ENCODE measurements around the gene DCLK3. TPM values are rescaled to one million over a fixed set of nuclear protein-coding genes. Genes with fewer than 3 reads are reported as not detected.

The DCLK3 gene
- total and polyA plus RNA-seq, 2 of the 8 experiments (the other 6 are each of a cell fraction or from before 2014, with no cell fraction given), result 0.27 to 0.63 TPM

DNA sequence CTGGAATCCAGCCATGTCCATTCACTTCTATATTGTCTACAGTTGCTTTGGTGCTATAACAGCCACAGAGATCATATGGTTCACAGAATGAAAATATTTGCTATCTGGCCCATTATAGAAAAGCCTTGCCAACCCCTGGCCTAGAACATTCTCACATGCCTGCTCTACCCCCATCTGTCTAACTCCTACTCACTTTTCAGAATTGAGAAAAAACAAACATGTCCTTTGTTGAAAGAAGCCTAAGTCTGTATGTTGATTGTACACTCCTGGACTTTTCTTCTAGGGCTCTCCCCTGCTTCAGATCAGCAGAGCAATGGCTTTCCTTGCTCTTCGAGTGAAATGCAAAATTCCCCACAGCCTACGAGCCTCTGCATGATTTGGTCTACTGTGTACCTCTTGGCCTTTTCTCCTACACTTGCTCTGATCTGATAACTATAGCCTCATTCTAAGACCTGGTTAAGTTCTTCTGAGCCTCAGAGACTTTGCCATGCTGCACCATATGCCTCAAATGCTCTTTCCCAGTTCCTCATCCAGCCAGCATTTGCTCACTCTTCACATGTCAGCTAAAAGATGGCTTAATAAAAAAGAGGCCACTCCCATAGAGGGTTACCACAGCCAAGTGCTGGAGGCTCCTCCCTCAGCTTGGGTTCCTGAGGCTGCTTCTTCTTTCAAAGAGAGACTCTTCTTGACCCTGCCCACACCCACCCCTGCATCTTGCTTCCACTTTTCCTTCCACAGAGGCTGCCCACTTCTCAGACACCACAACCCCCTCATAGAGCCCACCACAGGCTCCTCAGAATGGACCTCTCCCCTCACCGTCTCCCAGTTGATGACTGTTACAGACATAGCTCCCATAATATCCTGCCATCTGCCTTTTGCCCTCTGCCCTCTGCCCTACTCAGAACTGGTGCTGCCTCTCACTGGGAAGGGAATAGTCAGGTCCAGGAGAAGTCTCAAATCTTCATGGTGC is 22.9 kb upstream of the DCLK3 start:
- Histone ChIP-seq H3K79me2 (ENCODE audit: control insufficient read depth in 1 of 2, insufficient read depth in 2 of 2, low read length in 2 of 2) (no peaks in the 10 kb centered on the region), H3K4me1 (replicated peaks in 1 of 4; ENCODE audit: control insufficient read depth in 3 of 4, insufficient read depth in 4 of 4, low read length in 3 of 4) (no peaks in the 10 kb centered on the region), H2BK120ac (replicated peaks; ENCODE audit: low read depth, low read length) (no peak overlapping the region), H4K8ac (ENCODE audit: extremely low read depth, insufficient read depth, low read length) (no peak overlapping the region), H3K18ac (ENCODE audit: extremely low read depth, low read length) (no peak overlapping the region), H2BK20ac (ENCODE audit: low read length) (no peak overlapping the region), H2AFZ (ENCODE audit: low read length) (peak overlapping the region; percentile 15; the same call in 1 of the 2 replicates), H3K4ac (replicated peaks; ENCODE audit: insufficient read length, low read depth, low read length) (no peak overlapping the region), H3K36me3 (ENCODE audit: control insufficient read depth in 2 of 4, insufficient read depth in 4 of 4, low read length in 3 of 4) (no peaks in the 10 kb centered on the region), H3K79me1 (ENCODE audit: low read depth, low read length) (no peaks in the 10 kb centered on the region), H3K9me3 (ENCODE audit: insufficient read depth in 2 of 2, low read depth in 1 of 2, low read length in 1 of 2) (no peaks in the 10 kb centered on the region), H3K4me3 (ENCODE audit: extremely low read depth in 1 of 4, insufficient read depth in 2 of 4, low read depth in 3 of 4, low read length in 4 of 4) (no peak overlapping the region), H2BK15ac (ENCODE audit: low read length) (no peak overlapping the region), H4K91ac (replicated peaks; ENCODE audit: insufficient read length, low read length) (no peak overlapping the region), H3K4me2 (ENCODE audit: insufficient read depth in 1 of 2, low read depth in 2 of 2, low read length in 2 of 2) (no peak overlapping the region), H3K27me3 (replicated peaks in 1 of 4; ENCODE audit: control insufficient read depth in 3 of 4, extremely low read depth in 1 of 4, insufficient read depth in 3 of 4, low read length in 3 of 4) (no peaks in the 10 kb centered on the region; a peak in 1 of 7 replicates), H3K9ac (replicated peaks in 1 of 4; ENCODE audit: extremely low read depth in 1 of 4, low read depth in 3 of 4, low read length in 3 of 4) (no peak overlapping the region), H3K27ac (ENCODE audit: low read depth, low read length) (no peak overlapping the region), H2BK12ac (ENCODE audit: low read depth, low read length) (no peak overlapping the region), H2AK5ac (ENCODE audit: low read depth, low read length) (no peak overlapping the region), H4K5ac (ENCODE audit: insufficient read length, low read depth, low read length) (no peak overlapping the region), H3K14ac (ENCODE audit: insufficient read length) (no peak overlapping the region), H3K23me2 (ENCODE audit: low read depth, low read length) (no peaks in the 10 kb centered on the region), H4K20me1 (replicated peaks in 1 of 2; ENCODE audit: control insufficient read depth in 1 of 2, insufficient read depth in 2 of 2, low read length in 2 of 2) (no peaks in the 10 kb centered on the region), H3K23ac (ENCODE audit: insufficient read length) (no peak overlapping the region), H3K56ac (replicated peaks; ENCODE audit: insufficient read length, low read depth, low read length) (no peak overlapping the region), H2BK5ac (ENCODE audit: low read depth, low read length) (no peak overlapping the region)
- DNase-seq (ENCODE audit: low read depth in 1 of 2, low spot score in 2 of 2) (no peak), FAIRE-seq (no peak)
- WGBS, 2 experiments (ENCODE audit: extremely low coverage in 1 of 2, insufficient coverage in 1 of 2, insufficient read length in 1 of 2, insufficient replicate concordance in 2 of 2, low coverage in 1 of 2, low lambda C conversion rate in 2 of 2, missing lambda C conversion rate in 1 of 2), result 65% methylated on average over 3 of the region's 3 CpGs; no CpG with 5 or more reads in 1 of the 2 experiments
- POLR2A ChIA-PET (ENCODE audit: partially characterized antibody), result no interaction called here
- CTCF ChIA-PET (ENCODE audit: partially characterized antibody), result interaction anchor here (1.1 to 10.8 kb wide), 6 partner anchors 16 to 172 kb away, joined by 3 to 125 read pairs (median 7); no protein-coding TSS in a partner anchor
- TF ChIP-seq RBBP5 (IDR thresholded peaks at IDR 0.05; ENCODE audit: borderline replicate concordance, low read depth, low read length) (no peak), CHD2 (IDR thresholded peaks at IDR 0.05; ENCODE audit: low read length) (no peak), BCL11A (IDR thresholded peaks at IDR 0.05; ENCODE audit: low read depth in 2 of 2, low read length in 2 of 2) (no peak), RNF2 (IDR thresholded peaks at IDR 0.05; ENCODE audit: borderline replicate concordance, low read depth, low read length, missing control alignments, poor library complexity, severe bottlenecking) (no peak), CTBP2 (IDR thresholded peaks at IDR 0.05; ENCODE audit: borderline replicate concordance, insufficient read depth, insufficient read length, low read length) (no peak), SIN3A (conservative IDR thresholded peaks at IDR 0.05 in 1 of 2, IDR thresholded peaks at IDR 0.05 in 1 of 2; ENCODE audit: low read depth in 1 of 2, low read length in 2 of 2) (no peak), SIX5 (IDR thresholded peaks at IDR 0.05; ENCODE audit: low read depth, low read length) (no peak), POLR2A (IDR thresholded peaks at IDR 0.05; ENCODE audit: control extremely low read depth in 1 of 2, low read depth in 2 of 2, low read length in 2 of 2) (no peak), ZNF274 (IDR thresholded peaks at IDR 0.05; ENCODE audit: borderline replicate concordance, extremely low read depth, low read length) (no peak), FOSL1 (IDR thresholded peaks at IDR 0.05; ENCODE audit: insufficient read depth, low read depth, low read length) (no peak)
